HepG2 (cell line): Measurements from ENCODE around the gene CNNM3. TPM values are rescaled to one million over a fixed set of nuclear protein-coding genes. Genes with fewer than 3 reads are reported as not detected.

Experiments
- CBFB ChIP-seq: sonication (generic); formaldehyde crosslinking; IDR thresholded peaks from 2 replicates; pipeline ENCODE4 v1.4.0; 2020; ENCODE audit warnings: missing genetic modification reagents
- KAT2B ChIP-seq: fragments of 150-350 bp; IDR thresholded peaks from 2 replicates; pipeline ENCODE4 v1.6.1; 2014; ENCODE audit warnings: low read depth, low read length, borderline replicate concordance
- KDM2A ChIP-seq: sonication (generic); formaldehyde crosslinking; IDR thresholded peaks from 2 replicates; pipeline ENCODE4 v1.4.0; 2020; ENCODE audit warnings: low read depth, missing genetic modification reagents, borderline replicate concordance
- KDM5A ChIP-seq: fragments of 200-600 bp; sonication (generic); IDR thresholded peaks from 2 replicates; pipeline ENCODE4 v1.7.0; 2018; ENCODE audit warnings: antibody characterized with exemption, mild to moderate bottlenecking, low read length, borderline replicate concordance
- KDM5B ChIP-seq: sonication (generic); formaldehyde crosslinking; IDR thresholded peaks from 2 replicates; pipeline ENCODE4 v1.4.0; 2020; ENCODE audit warnings: missing genetic modification reagents, mild to moderate bottlenecking, borderline replicate concordance
- MYC ChIP-seq: sonication (generic); formaldehyde crosslinking; IDR thresholded peaks from 2 replicates; pipeline ENCODE4 v1.9.0; 2021; ENCODE audit warnings: missing genetic modification reagents, borderline replicate concordance
- NCOA2 ChIP-seq: sonication (generic); formaldehyde crosslinking; IDR thresholded peaks from 2 replicates; pipeline ENCODE4 v1.8.0; 2022; ENCODE audit warnings: inconsistent platforms
- ZNF343 ChIP-seq: sonication (generic); formaldehyde crosslinking; IDR thresholded peaks from 2 replicates; pipeline ENCODE4 v1.4.0; 2020; ENCODE audit warnings: mild to moderate bottlenecking, missing genetic modification reagents
- ZNF460 ChIP-seq: sonication (generic); formaldehyde crosslinking; IDR thresholded peaks from 2 replicates; pipeline ENCODE4 v1.5.1; 2020; ENCODE audit warnings: missing genetic modification reagents, mild to moderate bottlenecking, borderline replicate concordance
- ZNF546 ChIP-seq: sonication (generic); formaldehyde crosslinking; conservative IDR thresholded peaks from 2 replicates; pipeline ENCODE4 v1.8.1; 2023; ENCODE audit warnings: mild to moderate bottlenecking, missing genetic modification reagents
- ZNF547 ChIP-seq: sonication (generic); formaldehyde crosslinking; IDR thresholded peaks from 2 replicates; pipeline ENCODE4 v1.5.1; 2020; ENCODE audit warnings: mild to moderate bottlenecking, missing genetic modification reagents
- ZNF850 ChIP-seq: sonication (generic); formaldehyde crosslinking; conservative IDR thresholded peaks from 2 replicates; pipeline ENCODE4 v1.9.0; 2021; ENCODE audit warnings: mild to moderate bottlenecking, missing genetic modification reagents
- polyA plus RNA-seq, 8 experiments: library from polyadenylated mRNA; depleted of rRNA in 3 of 8; stranded (reverse) in 7 of 8; unstranded in 1 of 8; fragments of >200 nt; fragmentation: Illumina TruSeq in 4 of 8; extraction: Trizol in 4 of 8; gene quantifications; 2 replicates each; pipeline versions ENCODE4 v1.2.1 to v1.2.3, GENCODE V29; 2011 to 2016; ENCODE audit warnings: low read depth in 4 of 8, missing spikeins in 1 of 8, mixed read lengths in 1 of 8; ENCODE audit not compliant: insufficient read depth in 1 of 8
- total RNA-seq, 5 experiments: library from RNA; depleted of rRNA; stranded (reverse); fragments of >200 nt; fragmentation: Illumina TruSeq; extraction: Trizol; gene quantifications; 2 replicates each; pipeline ENCODE4 v1.2.3, GENCODE V29; 2016; ENCODE audit warnings: low read depth in 1 of 5
- TF ChIP-seq, protein P1 (sequence below): sonication (generic); formaldehyde crosslinking; IDR thresholded peaks from 2 replicates; pipeline ENCODE4 v1.5.1; 2020; ENCODE audit warnings: missing genetic modification reagents, mild to moderate bottlenecking, borderline replicate concordance
- TF ChIP-seq, protein P2 (sequence below): sonication (generic); formaldehyde crosslinking; IDR thresholded peaks from 2 replicates; pipeline ENCODE4 v1.9.0; 2021; ENCODE audit warnings: missing genetic modification reagents, borderline replicate concordance

The CNNM3 gene
- total and polyA plus RNA-seq, 2 of the 13 experiments (the other 11 are each of a cell fraction or from before 2014, with no cell fraction given), result 21.2 to 27.9 TPM

DNA sequence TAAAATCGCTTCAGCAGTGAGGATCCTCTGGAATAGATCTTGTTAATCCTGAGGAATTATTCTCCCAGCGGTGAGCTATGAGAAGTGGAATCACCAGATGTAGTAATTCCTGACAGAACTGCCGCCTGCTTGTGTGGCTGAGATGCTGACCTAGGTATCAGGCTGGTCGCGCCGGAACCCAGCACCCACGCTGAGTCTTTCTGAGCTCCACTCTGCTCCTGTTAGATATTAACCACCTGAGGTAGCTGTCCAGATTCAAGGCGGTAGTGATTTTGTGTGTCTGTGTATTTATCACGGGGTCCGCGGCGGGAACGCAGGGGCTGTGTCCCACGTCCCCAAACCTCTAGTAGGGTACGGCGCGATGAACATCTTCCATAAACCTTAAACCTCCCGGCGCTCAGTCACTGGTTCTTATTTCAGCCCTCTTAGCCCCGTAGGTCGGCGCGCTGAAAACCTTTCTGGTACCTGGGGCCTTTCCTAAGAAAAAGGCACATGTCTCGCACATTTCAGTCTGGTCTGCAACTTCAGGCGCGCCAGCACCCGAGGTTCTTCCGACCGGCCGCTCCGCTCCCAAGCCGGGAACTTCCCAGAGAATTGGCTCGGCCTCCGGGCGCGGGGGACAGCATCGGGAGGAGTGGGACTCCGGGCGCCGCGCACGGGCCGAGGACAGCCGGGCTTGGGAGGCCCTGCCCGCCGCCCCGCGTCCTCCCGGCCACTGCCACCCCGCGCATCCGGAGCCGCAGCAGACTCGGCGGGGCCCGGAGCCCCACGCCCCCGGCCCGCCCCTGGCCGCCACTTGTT is 542 bp upstream of the CNNM3 start (continued):
- TF ChIP-seq, protein P1, sequence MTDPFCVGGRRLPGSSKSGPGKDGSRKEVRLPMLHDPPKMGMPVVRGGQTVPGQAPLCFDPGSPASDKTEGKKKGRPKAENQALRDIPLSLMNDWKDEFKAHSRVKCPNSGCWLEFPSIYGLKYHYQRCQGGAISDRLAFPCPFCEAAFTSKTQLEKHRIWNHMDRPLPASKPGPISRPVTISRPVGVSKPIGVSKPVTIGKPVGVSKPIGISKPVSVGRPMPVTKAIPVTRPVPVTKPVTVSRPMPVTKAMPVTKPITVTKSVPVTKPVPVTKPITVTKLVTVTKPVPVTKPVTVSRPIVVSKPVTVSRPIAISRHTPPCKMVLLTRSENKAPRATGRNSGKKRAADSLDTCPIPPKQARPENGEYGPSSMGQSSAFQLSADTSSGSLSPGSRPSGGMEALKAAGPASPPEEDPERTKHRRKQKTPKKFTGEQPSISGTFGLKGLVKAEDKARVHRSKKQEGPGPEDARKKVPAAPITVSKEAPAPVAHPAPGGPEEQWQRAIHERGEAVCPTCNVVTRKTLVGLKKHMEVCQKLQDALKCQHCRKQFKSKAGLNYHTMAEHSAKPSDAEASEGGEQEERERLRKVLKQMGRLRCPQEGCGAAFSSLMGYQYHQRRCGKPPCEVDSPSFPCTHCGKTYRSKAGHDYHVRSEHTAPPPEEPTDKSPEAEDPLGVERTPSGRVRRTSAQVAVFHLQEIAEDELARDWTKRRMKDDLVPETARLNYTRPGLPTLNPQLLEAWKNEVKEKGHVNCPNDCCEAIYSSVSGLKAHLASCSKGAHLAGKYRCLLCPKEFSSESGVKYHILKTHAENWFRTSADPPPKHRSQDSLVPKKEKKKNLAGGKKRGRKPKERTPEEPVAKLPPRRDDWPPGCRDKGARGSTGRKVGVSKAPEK (CRISPR knock-in tag), result peak; percentile 51; the same call in 1 of the 2 replicates
- no peak for TF ChIP-seq ZNF460 (CRISPR knock-in tag)
- TF ChIP-seq KDM2A (CRISPR knock-in tag), result peak; percentile 77
- TF ChIP-seq KDM5B (CRISPR knock-in tag), result peak; percentile 48; the same call in 1 of the 2 replicates
- TF ChIP-seq, protein P2, sequence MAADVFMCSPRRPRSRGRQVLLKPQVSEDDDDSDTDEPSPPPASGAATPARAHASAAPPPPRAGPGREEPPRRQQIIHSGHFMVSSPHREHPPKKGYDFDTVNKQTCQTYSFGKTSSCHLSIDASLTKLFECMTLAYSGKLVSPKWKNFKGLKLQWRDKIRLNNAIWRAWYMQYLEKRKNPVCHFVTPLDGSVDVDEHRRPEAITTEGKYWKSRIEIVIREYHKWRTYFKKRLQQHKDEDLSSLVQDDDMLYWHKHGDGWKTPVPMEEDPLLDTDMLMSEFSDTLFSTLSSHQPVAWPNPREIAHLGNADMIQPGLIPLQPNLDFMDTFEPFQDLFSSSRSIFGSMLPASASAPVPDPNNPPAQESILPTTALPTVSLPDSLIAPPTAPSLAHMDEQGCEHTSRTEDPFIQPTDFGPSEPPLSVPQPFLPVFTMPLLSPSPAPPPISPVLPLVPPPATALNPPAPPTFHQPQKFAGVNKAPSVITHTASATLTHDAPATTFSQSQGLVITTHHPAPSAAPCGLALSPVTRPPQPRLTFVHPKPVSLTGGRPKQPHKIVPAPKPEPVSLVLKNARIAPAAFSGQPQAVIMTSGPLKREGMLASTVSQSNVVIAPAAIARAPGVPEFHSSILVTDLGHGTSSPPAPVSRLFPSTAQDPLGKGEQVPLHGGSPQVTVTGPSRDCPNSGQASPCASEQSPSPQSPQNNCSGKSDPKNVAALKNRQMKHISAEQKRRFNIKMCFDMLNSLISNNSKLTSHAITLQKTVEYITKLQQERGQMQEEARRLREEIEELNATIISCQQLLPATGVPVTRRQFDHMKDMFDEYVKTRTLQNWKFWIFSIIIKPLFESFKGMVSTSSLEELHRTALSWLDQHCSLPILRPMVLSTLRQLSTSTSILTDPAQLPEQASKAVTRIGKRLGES (CRISPR knock-in tag), result 0 out of 2 replicates have a peak, but pooled peaks have one; percentile 24
- peak; percentile 48; the same call in 1 of the 2 replicates for TF ChIP-seq ZNF343 (CRISPR knock-in tag)
- TF ChIP-seq ZNF546, result peak; percentile 89
- TF ChIP-seq CBFB (CRISPR knock-in tag), result no peak
- TF ChIP-seq KDM5A, result peak; percentile 13; the same call in 1 of the 2 replicates
- TF ChIP-seq KAT2B, result no peak
- TF ChIP-seq MYC, result peak; percentile 62; the same call in 1 of the 2 replicates
- peak; percentile 86; the same call in 1 of the 2 replicates for TF ChIP-seq ZNF547 (CRISPR knock-in tag)
- TF ChIP-seq NCOA2, result peak; percentile 18; the same call in 1 of the 2 replicates
- peak; percentile 80; the same call in 1 of the 2 replicates for TF ChIP-seq ZNF850 (CRISPR knock-in tag)
- TF ChIP-seq, all 625 proteins: peak for 132
